RWPE2 (cell line): ENCODE measurements around the gene PSMA8.
A peak's percentile ranks its signal among the peaks of the same experiment; 100 is the strongest.

Experiments used
- ATAC-seq: fragments of 200-7000 bp; cut with Tn5 transposase; 3 replicates; pipeline ENCODE4 v1.9.1; 2021; ENCODE audit warnings: low read depth
- DNase-seq: peaks from one replicate; pipeline ENCODE4 v3.0.0-alpha.2; 2020; ENCODE audit warnings: low spot score
- H3K27ac ChIP-seq: fragments of 450-650 bp; 2 replicates; pipeline ENCODE4 v1.5.1; 2017; ENCODE audit warnings: mild to moderate bottlenecking; ENCODE audit not compliant: poor library complexity, severe bottlenecking
- H3K27me3 ChIP-seq: fragments of 250-450 bp; sonication (Bioruptor Pico); 2 replicates; pipeline ENCODE4 v1.5.1; 2021; ENCODE audit warnings: mild to moderate bottlenecking, moderate library complexity; ENCODE audit not compliant: insufficient read depth, poor library complexity, severe bottlenecking
- H3K36me3 ChIP-seq: fragments of 250-450 bp; sonication (Bioruptor Pico); 2 replicates; pipeline ENCODE4 v1.5.1; 2020; ENCODE audit warnings: low read depth, mild to moderate bottlenecking, moderate library complexity
- H3K4me1 ChIP-seq: fragments of 250-450 bp; sonication (Bioruptor Pico); 2 replicates; pipeline ENCODE4 v1.5.1; 2021; ENCODE audit warnings: mild to moderate bottlenecking, moderate library complexity; ENCODE audit not compliant: insufficient read depth, poor library complexity, severe bottlenecking
- H3K4me3 ChIP-seq: fragments of 250-450 bp; sonication (Bioruptor Pico); 2 replicates; pipeline ENCODE4 v1.5.1; 2021; ENCODE audit warnings: mild to moderate bottlenecking, moderate library complexity; ENCODE audit not compliant: severe bottlenecking
- H3K9me3 ChIP-seq: fragments of 250-450 bp; sonication (Bioruptor Pico); 2 replicates; pipeline ENCODE4 v1.5.1; 2021; ENCODE audit warnings: mild to moderate bottlenecking, moderate library complexity; ENCODE audit not compliant: severe bottlenecking
- TF ChIP-seq, protein P1 (sequence below): fragments of 450-650 bp; IDR thresholded peaks from one replicate; pipeline ENCODE4 v1.5.1; 2017; ENCODE audit warnings: mild to moderate bottlenecking, moderate library complexity; ENCODE audit not compliant: poor library complexity, severe bottlenecking

PSMA8 gene

DNA sequence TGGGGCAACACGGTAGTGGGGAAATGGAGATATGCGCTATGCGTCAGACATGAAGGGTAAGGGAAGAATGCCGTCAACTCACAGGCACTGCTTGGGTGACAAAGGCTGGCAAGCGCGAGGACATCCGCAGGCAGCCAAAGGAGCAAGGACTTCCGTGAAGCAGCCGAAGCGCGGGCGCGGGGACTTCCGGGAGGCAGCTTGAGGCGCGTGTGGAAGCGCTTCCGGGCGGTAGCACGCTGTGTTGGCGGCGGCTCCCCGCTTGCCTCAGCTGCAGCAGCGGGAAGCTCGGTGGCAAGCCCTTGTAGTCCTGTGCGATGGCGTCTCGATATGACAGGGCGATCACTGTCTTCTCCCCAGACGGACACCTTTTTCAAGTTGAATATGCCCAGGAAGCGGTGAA, at the start of gene PSMA8:
TSS of gene PSMA8 (plus strand) at position 218 of the 400 bp plus-strand sequence. CDS start at position 315, 97 bp downstream.
- no peaks in the 10 kb centered on the region for H3K27me3 ChIP-seq
- TF ChIP-seq, protein P1, sequence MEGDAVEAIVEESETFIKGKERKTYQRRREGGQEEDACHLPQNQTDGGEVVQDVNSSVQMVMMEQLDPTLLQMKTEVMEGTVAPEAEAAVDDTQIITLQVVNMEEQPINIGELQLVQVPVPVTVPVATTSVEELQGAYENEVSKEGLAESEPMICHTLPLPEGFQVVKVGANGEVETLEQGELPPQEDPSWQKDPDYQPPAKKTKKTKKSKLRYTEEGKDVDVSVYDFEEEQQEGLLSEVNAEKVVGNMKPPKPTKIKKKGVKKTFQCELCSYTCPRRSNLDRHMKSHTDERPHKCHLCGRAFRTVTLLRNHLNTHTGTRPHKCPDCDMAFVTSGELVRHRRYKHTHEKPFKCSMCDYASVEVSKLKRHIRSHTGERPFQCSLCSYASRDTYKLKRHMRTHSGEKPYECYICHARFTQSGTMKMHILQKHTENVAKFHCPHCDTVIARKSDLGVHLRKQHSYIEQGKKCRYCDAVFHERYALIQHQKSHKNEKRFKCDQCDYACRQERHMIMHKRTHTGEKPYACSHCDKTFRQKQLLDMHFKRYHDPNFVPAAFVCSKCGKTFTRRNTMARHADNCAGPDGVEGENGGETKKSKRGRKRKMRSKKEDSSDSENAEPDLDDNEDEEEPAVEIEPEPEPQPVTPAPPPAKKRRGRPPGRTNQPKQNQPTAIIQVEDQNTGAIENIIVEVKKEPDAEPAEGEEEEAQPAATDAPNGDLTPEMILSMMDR, result no peak
- no peak for ATAC-seq
- H3K27ac ChIP-seq, result no peak within 1 kb of the TSS
- no peak within 1 kb of the TSS for H3K4me3 ChIP-seq
- no peaks in the 10 kb centered on the region for H3K36me3 ChIP-seq
- DNase-seq, result no peak
- H3K9me3 ChIP-seq, result no peaks in the 10 kb centered on the region
- H3K4me1 ChIP-seq, result no peaks in the 10 kb centered on the region

DNA sequence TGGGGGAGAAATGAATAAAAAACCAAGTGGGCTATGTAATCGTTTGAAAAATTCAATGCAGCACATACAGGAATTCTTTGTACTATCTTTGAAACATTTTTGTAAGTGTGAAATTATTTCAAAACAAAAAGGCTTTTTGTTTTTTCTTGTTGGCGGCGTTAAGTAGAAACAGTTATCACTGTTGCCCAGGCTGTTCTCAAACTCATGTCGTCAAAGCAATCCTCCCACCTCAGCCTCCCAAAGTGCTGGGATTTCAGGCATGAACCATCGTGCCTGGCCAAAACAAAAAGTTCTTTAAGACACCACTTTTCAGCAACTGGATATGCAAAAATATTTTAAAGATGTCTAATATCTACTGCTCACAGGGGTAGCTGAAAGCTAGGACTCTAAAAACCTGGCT, 48.6 kb upstream of the PSMA8 start:
- H3K4me3 ChIP-seq, result no peak overlapping the region
- peaks cover 9% of the 10 kb centered on the region for H3K4me1 ChIP-seq
- H3K27me3 ChIP-seq, result no peaks in the 10 kb centered on the region
- DNase-seq (no peak), ATAC-seq (no peak)
- H3K27ac ChIP-seq, result no peak overlapping the region
- H3K36me3 ChIP-seq, result peaks cover 79% of the 10 kb centered on the region
- H3K9me3 ChIP-seq, result no peaks in the 10 kb centered on the region
- TF ChIP-seq, protein P1, result no peak

DNA sequence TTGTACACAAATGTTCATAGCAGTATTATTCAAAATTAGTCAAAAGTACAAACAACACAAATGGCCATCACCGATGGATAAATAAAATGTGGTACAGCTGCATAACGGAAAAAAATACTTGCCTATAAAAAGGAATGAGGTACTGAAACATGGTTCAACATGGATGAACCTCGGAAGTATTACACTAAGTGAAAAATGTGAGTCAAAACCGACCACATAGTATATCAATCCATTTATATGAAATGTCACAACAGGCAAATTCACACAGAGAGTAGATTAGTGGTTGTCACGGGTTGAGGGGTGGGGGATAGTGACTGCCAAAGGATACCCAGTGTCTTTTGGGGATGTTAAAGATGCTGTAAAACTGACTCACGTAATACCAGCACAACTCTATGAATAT, 46.7 kb upstream of the PSMA8 start:
- H3K4me1 ChIP-seq, result peaks cover 9% of the 10 kb centered on the region
- no peak for DNase-seq
- ATAC-seq, result no peak
- no peak overlapping the region for H3K4me3 ChIP-seq
- no peak overlapping the region for H3K27ac ChIP-seq
- peaks cover 63% of the 10 kb centered on the region for H3K36me3 ChIP-seq
- no peaks in the 10 kb centered on the region for H3K27me3 ChIP-seq
- H3K9me3 ChIP-seq, result no peaks in the 10 kb centered on the region
- TF ChIP-seq, protein P1, result no peak

DNA sequence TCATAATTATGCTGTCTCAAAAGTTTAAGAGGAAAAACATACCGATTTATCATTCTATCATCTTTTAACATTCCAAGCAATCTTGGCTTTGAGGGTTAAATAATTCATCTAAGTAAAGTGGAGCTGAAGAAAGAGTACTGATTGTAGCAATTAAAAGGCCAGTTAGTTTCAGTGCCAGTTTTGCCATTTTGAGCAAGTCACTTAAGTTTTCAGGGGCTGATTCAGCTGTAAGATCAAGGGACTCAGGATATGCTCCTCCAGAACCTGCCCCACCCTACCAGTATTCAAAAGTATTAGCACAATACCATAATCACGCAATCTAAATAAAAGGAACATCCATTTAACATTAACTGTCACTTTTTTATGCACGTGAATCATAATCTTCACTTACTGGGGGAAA, 45.2 kb upstream of the PSMA8 start:
- ATAC-seq (no peak), DNase-seq (no peak)
- Histone ChIP-seq H3K9me3 (no peaks in the 10 kb centered on the region), H3K27me3 (no peaks in the 10 kb centered on the region), H3K4me3 (peak overlapping the region; percentile 76), H3K4me1 (peaks cover 9% of the 10 kb centered on the region), H3K36me3 (peaks cover 48% of the 10 kb centered on the region), H3K27ac (peak overlapping the region; percentile 80)
- TF ChIP-seq, protein P1, result no peak

DNA sequence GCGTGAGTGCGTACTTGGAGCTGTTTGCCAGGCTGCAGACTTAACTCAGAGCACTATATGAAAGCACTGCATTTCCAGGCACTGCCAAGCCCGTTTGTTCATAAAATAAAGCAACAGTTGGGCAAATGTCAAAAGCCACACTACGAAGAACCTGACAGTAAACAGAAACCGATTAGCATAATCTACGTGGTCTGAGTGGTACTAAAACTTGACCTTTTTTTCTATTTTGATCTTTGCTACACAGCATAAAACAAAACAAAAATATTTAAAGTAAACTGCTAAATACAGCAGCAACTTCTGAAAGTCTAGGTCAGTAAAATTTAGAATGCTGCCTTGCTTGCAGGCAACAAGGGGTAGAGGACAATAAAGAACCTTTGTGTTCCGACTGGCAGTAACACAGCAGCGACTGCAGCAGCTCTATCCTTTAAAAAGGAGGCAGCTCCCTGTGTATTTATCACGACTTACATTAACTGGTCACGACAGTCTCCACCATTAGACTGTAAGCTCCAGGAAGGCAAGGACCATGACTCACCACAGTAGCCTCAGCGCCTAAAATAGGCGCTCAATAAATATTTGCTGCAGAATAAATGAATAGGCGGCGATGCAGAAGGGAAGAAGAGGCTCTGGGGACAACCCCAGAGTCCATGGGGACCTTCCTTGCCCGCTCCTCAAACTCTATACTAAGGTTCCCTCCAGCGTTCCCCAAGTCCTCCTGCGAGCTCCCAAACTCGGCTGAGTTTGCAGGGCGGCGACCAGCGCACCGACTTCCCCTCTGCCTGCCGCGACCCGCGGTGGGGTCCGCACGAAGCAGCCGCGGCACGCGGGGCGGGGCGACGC, 44.2 kb upstream of the PSMA8 start:
- Histone ChIP-seq H3K27ac (peak overlapping the region; percentile 80), H3K36me3 (peaks cover 38% of the 10 kb centered on the region), H3K9me3 (no peaks in the 10 kb centered on the region), H3K27me3 (no peaks in the 10 kb centered on the region), H3K4me1 (peaks cover 9% of the 10 kb centered on the region), H3K4me3 (peak overlapping the region; percentile 76)
- TF ChIP-seq, protein P1, result no peak
- DNase-seq (no peak), ATAC-seq (peak; percentile 1; the same call in 2 of the 3 replicates)
